Activated naive CD8-positive, alpha-beta T cell (primary cell): Measurements from ENCODE around the gene OCSTAMP.

Source experiments
- H3K27ac Mint-ChIP-seq: one replicate; pipeline ENCODE4 v1.8.0; 2021; ENCODE audit warnings: mixed read lengths
- H3K27me3 Mint-ChIP-seq: one replicate; pipeline ENCODE4 v1.8.0; 2021; ENCODE audit warnings: mixed read lengths
- H3K36me3 Mint-ChIP-seq: one replicate; pipeline ENCODE4 v1.8.0; 2021; ENCODE audit warnings: mixed read lengths
- H3K4me1 Mint-ChIP-seq: one replicate; pipeline ENCODE4 v1.8.0; 2021; ENCODE audit warnings: low read depth, mixed read lengths
- H3K4me3 Mint-ChIP-seq: one replicate; pipeline ENCODE4 v1.8.0; 2021; ENCODE audit warnings: mild to moderate bottlenecking, mixed read lengths
- H3K9me3 Mint-ChIP-seq: one replicate; pipeline ENCODE4 v1.8.0; 2021; ENCODE audit warnings: low read depth, mixed read lengths

OCSTAMP gene

DNA sequence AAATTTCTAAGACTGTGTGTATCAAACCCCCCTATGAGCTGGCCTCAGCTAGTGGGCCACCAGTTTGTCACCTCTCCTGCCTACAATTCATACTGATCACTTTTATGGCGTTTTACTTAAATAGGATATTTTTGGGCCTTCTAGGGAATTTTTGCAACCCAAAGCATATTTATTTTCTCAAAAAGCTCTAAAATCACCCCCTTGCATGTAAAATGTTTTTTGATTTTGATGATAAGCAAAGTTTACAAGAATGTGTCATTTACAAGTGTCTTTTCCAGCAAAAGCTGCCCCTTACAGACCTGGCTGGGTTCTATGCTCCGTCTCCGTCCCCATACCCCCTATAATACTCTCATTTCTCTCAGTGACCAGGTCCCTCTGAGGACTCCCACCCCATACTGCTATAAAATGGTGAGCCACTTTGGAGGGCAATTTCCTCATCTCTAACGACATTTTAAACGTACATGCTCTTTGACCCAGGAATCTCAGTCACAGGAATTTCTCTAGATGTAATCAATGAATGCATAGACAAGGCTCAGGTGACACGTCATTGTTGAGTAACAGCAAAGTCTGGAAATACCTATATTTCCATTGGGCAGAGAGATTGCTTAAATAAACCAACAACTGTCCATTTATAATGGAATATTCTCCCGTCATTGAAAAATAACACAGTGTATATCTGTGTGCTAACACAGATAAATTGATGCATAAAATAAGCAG lies 13.9 kb upstream of the OCSTAMP start:
- no peak overlapping the region for H3K4me3 Mint-ChIP-seq
- no peaks in the 10 kb centered on the region for H3K36me3 Mint-ChIP-seq
- no peaks in the 10 kb centered on the region for H3K9me3 Mint-ChIP-seq
- peaks cover 1% of the 10 kb centered on the region for H3K4me1 Mint-ChIP-seq
- H3K27ac Mint-ChIP-seq, result no peak overlapping the region
- H3K27me3 Mint-ChIP-seq, result peaks cover 5% of the 10 kb centered on the region

DNA sequence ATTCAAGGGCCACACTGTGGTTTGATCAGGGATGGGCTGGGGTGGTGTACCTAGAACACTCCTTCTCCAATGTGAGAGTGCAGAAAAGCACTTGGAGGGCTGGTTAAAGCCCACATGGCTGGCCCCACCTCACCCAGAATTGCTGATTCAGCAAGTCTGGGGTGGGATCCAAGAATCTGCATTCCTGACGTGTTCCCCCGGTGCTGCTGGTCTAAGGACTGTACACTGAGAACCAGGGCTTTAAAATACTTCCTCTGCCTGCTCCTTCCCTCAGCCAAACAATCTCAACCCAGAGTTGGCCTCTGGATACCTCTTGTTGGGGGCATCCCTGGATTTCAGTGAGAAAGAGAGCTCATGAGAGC lies 13.4 kb upstream of the OCSTAMP start:
- no peak overlapping the region for H3K27ac Mint-ChIP-seq
- H3K4me3 Mint-ChIP-seq, result no peak overlapping the region
- H3K9me3 Mint-ChIP-seq, result no peaks in the 10 kb centered on the region
- peaks cover 5% of the 10 kb centered on the region for H3K27me3 Mint-ChIP-seq
- peaks cover 1% of the 10 kb centered on the region for H3K4me1 Mint-ChIP-seq
- no peaks in the 10 kb centered on the region for H3K36me3 Mint-ChIP-seq

DNA sequence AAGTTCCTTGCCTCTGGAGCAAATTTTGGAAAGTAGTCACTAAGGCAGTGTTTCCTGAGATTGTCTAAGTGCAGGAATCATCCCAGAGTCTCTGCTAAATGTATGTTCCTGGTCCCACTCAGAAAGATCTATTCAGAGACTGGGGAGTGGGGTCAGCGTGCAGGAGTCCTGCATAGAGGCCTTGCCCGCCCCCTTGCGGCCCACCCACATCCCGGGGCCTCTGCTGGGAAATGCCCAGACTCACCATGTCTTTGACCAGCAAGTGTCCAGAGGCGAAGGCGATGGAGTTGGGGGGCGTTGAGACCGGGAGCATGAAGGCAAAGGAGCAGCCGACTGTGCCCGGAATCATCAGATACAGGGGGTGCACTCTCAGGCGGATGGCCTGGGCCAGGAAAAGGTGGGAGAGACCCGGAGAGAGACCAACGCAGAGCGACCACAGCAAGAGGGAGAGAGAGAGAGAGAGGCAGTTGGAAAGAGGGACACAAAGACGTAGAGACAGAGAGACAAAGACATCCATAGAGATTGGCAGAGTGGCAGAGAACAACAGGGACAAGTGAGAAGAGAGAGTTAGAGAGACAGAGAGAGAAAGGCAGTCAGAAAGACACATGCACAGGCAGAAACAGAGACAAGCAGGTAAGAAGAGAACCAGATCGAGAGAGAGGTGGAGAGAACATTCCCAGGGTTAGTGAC lies 12.9 kb upstream of the OCSTAMP start:
- no peak overlapping the region for H3K27ac Mint-ChIP-seq
- no peaks in the 10 kb centered on the region for H3K9me3 Mint-ChIP-seq
- peaks cover 4% of the 10 kb centered on the region for H3K4me1 Mint-ChIP-seq
- no peaks in the 10 kb centered on the region for H3K36me3 Mint-ChIP-seq
- H3K27me3 Mint-ChIP-seq, result peaks cover 5% of the 10 kb centered on the region
- no peak overlapping the region for H3K4me3 Mint-ChIP-seq

DNA sequence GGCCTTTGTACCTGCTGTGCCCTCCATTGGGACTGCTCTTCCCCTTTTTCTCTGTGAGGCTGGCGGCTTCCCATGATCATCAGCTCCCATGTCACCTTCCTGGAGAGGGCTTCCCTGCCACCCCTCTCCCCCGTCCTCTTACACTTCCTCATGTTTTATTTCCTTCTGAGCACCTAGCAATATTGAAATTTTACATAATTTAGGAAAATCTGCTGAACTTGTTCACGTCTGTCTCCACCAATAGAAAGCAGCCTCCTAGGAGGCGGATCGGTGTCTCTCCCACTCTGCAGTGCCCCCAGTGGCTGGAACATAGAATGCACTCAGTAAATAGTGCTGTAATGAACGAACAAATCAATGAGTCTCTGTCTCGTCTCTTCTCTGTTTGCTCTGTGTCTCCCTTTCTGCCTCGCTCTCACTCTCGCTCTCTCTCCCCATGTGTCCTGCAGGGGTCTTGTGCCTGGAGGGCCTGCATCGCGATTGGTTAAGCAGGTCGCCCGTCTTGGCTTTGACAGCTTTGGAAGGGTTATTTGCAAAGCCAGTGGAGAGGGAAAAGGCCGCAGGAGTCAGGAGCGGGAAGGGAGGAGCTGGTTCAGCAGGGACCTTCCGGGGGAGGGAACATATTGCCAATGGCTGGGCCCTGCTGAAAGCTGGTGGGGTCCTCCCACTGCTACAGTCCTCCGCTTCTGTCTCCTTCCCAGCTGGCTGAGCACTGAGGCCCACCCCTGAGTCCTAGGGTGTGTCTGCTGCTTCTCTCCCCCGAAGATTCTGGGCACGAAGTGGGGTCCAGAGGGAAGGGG lies 12.1 kb upstream of the OCSTAMP start:
- Mint-ChIP-seq H3K27me3 (peaks cover 3% of the 10 kb centered on the region), H3K4me3 (no peak overlapping the region), H3K4me1 (peaks cover 11% of the 10 kb centered on the region), H3K36me3 (no peaks in the 10 kb centered on the region), H3K9me3 (no peaks in the 10 kb centered on the region), H3K27ac (no peak overlapping the region)

DNA sequence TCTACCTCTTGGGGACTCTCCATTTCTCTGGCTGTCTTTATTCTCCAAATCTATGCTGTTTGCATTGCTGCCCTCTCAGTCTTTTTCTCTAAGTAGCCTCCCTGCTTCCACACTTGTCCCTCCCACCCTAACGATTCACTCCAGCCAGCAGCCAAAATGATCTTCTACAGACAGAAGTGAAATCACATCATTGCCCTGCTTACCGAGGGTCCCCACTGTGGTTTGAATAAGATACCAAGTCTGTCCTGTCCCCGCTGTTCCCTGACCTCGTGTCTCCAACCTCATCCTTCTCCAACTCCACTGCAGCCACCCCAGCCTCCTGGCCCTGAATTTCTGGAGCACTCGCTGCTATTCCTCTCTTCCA lies 11.5 kb upstream of the OCSTAMP start:
- Mint-ChIP-seq H3K36me3 (no peaks in the 10 kb centered on the region), H3K4me3 (no peak overlapping the region), H3K27ac (no peak overlapping the region), H3K27me3 (no peaks in the 10 kb centered on the region), H3K9me3 (no peaks in the 10 kb centered on the region), H3K4me1 (peaks cover 15% of the 10 kb centered on the region)

DNA sequence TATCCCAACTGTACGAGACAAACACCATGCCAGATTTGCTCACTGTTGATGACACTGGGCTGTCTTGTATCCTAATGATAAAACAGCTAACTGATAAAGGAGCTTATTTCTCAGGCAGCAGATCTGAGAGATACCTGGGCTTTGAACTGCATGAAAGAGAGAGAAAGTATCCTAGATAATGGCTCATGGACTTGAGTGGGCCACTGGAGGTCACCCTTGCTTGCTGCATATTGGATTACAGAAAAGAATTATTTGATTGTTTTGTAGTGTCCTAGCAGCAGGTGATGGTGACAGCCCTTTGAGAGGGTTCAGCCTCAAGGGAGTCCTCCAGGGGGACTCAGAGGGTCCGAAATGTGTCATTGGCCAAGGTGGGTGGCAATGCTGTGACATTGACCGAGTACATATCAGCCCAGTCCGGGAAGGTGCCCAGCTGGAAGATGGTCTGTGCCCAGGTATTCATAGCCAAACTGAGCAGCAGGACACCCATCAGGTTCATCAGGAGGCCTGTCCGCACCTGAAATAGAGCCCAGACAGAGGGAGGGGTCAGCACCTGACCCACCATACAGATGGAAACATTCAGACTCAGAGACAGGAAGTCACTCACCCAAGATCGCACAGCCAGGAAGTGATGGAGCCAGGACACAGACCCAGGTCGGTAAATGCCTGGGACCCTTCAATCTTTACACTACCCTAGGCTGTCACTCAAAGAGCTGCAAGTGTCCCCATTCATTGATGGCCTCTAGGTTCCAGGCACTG lies 9.4 kb upstream of the OCSTAMP start:
- Mint-ChIP-seq H3K36me3 (no peaks in the 10 kb centered on the region), H3K27me3 (peaks cover 3% of the 10 kb centered on the region), H3K9me3 (no peaks in the 10 kb centered on the region), H3K4me3 (no peak overlapping the region), H3K4me1 (peaks cover 17% of the 10 kb centered on the region), H3K27ac (no peak overlapping the region)

DNA sequence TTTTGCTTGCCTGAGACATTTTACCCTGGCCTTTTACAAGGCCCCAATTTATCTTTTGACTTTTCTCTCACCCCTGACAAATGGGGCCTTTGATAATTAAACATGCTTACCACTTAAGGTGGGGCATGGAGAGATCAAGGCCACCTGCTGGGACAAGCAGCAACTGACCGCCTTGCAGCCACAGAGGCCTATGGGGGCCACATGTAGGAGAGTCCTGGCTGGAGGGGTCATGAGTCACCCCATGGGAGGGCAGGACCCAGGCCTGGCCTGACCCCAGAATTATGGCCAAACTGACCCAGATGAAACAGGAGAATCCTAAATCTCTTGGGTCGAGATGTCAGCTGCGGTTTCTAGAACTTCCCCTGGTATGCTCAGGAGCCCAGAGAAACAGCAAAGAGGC lies 8.5 kb upstream of the OCSTAMP start:
- Mint-ChIP-seq H3K27me3 (peaks cover 3% of the 10 kb centered on the region), H3K36me3 (no peaks in the 10 kb centered on the region), H3K4me3 (no peak overlapping the region), H3K9me3 (no peaks in the 10 kb centered on the region), H3K4me1 (peaks cover 18% of the 10 kb centered on the region), H3K27ac (no peak overlapping the region)

DNA sequence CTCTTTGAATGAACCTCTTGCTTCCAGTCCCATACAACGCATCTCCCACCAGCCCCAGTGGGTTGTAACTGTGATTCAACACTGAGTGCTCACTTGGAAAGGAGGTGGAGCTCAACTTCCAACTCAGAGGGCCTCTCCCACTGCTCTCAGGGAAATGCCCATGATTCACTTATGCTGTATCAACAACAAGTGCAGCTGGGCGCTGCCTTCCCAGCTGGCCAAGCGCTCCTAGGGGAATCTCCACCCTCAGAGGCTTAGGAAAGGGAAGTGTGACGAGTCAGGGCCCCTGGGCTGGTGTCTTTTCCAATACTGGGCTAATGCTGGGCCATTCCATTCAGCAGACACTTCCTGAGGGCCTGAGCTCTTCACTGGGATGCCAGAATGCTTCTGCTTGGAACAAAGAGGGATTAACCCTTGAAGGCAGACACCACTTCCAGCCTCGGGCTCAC lies 8.1 kb upstream of the OCSTAMP start:
- no peak overlapping the region for H3K4me3 Mint-ChIP-seq
- H3K27me3 Mint-ChIP-seq, result peaks cover 3% of the 10 kb centered on the region
- H3K27ac Mint-ChIP-seq, result no peak overlapping the region
- H3K9me3 Mint-ChIP-seq, result no peaks in the 10 kb centered on the region
- H3K4me1 Mint-ChIP-seq, result peaks cover 20% of the 10 kb centered on the region
- H3K36me3 Mint-ChIP-seq, result no peaks in the 10 kb centered on the region

DNA sequence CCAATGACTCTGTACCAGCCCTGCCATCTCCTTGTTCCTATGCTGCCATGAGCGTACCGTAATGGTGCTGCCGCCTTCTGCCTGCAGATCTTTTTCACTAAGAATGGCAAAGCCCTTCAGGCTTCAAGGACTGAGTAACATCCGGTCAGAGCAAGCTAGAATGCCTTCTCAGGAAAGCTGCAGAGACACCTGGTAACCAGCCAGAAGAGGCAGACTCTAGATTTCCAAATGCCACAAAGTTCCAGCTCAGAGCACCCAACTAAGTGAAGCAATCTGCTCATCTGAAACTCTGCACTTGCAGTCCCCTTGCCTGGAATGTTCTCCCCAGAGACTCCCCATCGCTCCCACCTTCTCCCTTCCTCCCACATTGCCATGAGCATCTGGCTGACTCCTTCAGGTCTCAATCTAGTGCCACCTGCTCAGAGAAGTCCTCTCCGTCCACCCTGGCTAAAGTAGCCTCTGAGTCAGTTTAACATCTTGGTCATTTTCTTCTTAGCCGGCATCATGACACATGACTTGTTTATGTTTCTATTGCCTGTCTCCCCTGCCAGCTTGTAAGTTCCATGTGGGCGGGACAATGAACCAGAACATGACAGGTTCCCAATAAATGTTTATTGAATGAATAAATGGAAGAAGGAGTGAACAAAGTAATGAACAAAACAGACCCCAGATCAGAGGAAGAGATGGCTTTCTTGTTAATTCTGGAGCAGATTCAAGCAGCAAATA lies 6.9 kb upstream of the OCSTAMP start:
- H3K36me3 Mint-ChIP-seq, result no peaks in the 10 kb centered on the region
- peaks cover 32% of the 10 kb centered on the region for H3K4me1 Mint-ChIP-seq
- H3K4me3 Mint-ChIP-seq, result no peak overlapping the region
- H3K9me3 Mint-ChIP-seq, result no peaks in the 10 kb centered on the region
- peaks cover 3% of the 10 kb centered on the region for H3K27me3 Mint-ChIP-seq
- no peak overlapping the region for H3K27ac Mint-ChIP-seq

DNA sequence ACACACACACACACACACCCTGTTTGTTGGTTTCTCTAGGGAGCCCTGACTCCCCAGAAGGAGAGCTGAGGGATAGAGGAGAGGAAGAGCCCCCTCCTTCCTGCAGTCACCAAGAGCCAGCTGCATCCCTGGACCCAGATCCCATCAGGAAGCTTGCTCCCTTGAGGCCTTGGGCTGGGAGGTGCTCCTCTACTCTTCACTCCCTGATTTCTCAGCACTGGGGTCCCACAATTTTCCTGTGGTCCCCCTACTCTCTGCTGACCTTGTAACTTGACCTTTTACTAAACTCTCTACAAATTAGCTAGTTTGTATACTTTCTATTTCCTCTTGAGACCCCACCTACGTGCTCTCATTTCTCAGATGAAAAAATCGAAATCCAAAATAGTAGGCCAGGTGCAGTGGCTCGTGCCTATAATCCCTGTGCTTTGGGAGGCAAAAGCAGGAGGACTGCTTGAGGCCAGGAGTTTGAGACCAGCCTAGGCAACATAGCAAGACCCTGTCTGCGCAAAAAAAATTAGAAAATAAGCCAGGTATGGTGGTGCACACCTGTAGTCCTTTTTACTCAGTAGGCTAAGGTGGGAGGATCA lies 5.0 kb upstream of the OCSTAMP start:
- no peak overlapping the region for H3K27ac Mint-ChIP-seq
- peaks cover 3% of the 10 kb centered on the region for H3K27me3 Mint-ChIP-seq
- H3K4me3 Mint-ChIP-seq, result no peak overlapping the region
- peaks cover 37% of the 10 kb centered on the region for H3K4me1 Mint-ChIP-seq
- no peaks in the 10 kb centered on the region for H3K36me3 Mint-ChIP-seq
- no peaks in the 10 kb centered on the region for H3K9me3 Mint-ChIP-seq

DNA sequence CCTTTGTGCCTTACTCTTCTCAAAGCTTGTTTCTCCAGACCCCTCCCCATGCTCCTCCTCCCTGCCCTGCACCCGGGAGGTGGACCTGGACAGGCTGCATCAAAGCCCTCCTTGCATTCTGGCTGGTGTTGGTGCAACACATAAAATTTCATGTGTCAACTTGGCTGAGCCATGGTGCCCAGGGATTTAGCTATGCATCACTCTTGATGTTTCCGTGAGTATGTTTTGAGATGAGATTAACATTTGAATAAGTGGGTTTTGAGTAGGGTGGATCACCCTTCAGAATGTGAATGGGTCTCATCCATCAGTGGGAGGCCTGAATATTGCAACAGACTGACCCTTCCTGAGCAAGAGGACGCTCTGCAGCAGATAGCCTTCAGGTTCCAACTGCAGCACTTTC lies 4.4 kb upstream of the OCSTAMP start:
- Mint-ChIP-seq H3K4me3 (no peak overlapping the region), H3K27me3 (peaks cover 3% of the 10 kb centered on the region), H3K36me3 (no peaks in the 10 kb centered on the region), H3K9me3 (no peaks in the 10 kb centered on the region), H3K27ac (no peak overlapping the region), H3K4me1 (peaks cover 37% of the 10 kb centered on the region)

DNA sequence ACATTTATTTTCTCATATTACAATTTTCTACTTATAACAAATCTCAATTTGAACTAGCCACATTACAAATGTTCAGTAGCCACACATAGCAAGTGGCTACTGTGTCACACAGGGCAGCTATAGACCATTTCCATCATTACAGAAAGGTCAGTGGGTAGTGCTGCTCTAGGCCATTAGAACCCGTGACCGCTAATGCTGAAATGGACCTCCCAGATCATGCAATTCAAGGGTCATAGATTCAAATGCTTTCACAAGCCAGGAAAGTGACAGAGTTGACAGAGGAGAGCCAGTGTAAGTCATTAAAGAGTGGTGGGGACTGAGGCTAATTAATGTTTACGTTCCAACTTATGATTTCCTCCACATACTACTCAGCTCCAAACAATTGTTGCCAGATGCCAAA lies 3.5 kb upstream of the OCSTAMP start:
- Mint-ChIP-seq H3K4me3 (no peak overlapping the region), H3K27me3 (peaks cover 3% of the 10 kb centered on the region), H3K4me1 (peaks cover 37% of the 10 kb centered on the region), H3K36me3 (no peaks in the 10 kb centered on the region), H3K27ac (no peak overlapping the region), H3K9me3 (no peaks in the 10 kb centered on the region)

DNA sequence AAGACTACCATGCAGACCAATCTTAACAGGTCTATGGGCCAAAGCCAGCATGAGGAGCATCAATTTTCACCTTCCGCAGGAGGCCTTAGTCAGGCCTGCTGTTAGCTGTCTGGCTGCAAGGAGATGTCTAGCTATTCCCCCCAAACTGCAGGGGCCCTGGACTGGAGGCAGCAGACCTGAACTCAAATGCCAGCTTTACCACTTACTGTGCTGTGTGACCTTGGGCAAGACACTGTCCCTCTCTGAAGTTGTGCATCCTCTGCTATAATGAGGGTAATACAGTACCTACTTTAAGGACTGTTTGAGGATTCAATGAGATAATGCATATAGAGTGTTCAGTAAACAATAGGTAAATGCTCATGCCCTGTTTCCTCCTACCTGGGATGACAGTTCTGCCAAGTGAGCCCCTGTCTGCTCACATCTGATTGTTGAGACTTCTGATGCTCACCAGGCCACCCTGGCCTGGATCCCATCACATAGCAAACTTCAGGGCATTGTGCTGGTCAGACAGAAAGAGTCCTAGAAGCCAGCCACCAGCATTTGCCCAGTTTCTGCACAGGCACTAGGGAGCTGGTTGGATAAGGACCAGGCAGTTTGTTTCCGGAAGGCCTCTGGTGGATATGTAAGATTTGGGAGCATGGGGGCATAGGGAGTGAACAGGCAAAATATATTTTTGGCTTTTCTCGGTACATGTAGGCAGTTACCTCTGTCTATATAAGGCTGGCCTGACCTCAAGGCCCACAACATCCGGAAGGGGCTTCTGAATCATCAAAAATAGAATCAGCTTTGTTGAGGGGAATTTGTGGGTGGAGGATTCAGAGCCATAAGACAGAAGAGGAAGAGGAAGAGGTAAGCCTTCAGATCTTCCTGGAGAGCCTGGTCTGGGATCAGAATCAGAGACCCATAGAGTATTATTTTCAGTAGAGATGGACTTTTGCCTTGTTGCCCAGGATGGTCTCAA lies 2.3 kb upstream of the OCSTAMP start:
- Mint-ChIP-seq H3K36me3 (no peaks in the 10 kb centered on the region), H3K27me3 (peaks cover 3% of the 10 kb centered on the region), H3K9me3 (no peaks in the 10 kb centered on the region), H3K4me3 (peak overlapping the region; percentile 67), H3K27ac (peak overlapping the region; percentile 81), H3K4me1 (peaks cover 28% of the 10 kb centered on the region)
